ENCODE measurements around the gene HIVEP1.

DNA sequence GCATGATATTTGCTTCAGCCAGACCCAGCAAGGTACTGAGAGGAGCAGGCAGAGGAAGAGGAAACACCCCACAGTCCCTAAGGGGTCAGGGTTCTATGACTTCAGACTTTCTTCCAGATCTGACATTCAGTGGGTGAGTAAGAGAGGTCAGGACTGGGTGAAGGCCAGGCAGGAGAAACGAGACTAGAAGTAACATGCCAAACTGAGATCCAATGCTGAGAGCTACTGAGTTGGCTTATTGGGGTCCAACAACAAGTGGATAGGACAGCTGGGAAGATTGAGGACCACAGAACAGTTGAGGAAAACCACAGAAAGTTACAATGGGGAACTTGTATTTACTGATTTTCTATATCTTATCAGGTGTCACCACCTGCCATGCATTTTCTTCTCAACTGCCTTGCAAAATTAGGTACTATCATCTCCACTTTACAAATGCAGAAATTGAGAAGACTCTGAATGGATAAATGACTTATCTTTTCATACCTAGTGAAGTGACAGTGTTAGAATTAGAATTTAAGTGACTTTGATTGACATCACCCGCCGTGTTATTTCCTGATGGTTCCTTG, 43.8 kb upstream of the HIVEP1 start:
- TF ChIP-seq, protein P1, sequence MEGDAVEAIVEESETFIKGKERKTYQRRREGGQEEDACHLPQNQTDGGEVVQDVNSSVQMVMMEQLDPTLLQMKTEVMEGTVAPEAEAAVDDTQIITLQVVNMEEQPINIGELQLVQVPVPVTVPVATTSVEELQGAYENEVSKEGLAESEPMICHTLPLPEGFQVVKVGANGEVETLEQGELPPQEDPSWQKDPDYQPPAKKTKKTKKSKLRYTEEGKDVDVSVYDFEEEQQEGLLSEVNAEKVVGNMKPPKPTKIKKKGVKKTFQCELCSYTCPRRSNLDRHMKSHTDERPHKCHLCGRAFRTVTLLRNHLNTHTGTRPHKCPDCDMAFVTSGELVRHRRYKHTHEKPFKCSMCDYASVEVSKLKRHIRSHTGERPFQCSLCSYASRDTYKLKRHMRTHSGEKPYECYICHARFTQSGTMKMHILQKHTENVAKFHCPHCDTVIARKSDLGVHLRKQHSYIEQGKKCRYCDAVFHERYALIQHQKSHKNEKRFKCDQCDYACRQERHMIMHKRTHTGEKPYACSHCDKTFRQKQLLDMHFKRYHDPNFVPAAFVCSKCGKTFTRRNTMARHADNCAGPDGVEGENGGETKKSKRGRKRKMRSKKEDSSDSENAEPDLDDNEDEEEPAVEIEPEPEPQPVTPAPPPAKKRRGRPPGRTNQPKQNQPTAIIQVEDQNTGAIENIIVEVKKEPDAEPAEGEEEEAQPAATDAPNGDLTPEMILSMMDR (IDR thresholded peaks at IDR 0.05) = no peak
- TF ChIP-seq POLR2A (IDR thresholded peaks at IDR 0.05) = no peak

All from testis (tissue), 2 donors.